Measurements from ENCODE around the gene PTX4. TPM values are rescaled to one million over a fixed set of nuclear protein-coding genes. Genes with fewer than 3 reads are reported as not detected.
A peak's percentile ranks its signal among the peaks of the same experiment; 100 is the strongest.

Gene PTX4
- total RNA-seq: not detected
- not detected for polyA plus RNA-seq (ENCODE audit: insufficient read depth, low read depth, low replicate concordance)
- long read RNA-seq, donor 1: 0 reads
- long read RNA-seq, donor 2: 0 reads
- long read RNA-seq, donor 3: 0 reads
- long read RNA-seq, donor 4: 0 reads
- long read RNA-seq, donor 5: 0 reads
- long read RNA-seq, donor 6: 0 reads
- long read RNA-seq, donor 7: 0 reads
- long read RNA-seq, donor 8: 0 reads
- long read RNA-seq, donor 9: 0 reads
- long read RNA-seq, donor 10: 0 reads

GRCh38 chr16:1488619-1489018, at the start of gene PTX4:
Gene PTX4 (minus strand): TSS chr16:1488944. CDS start chr16:1488909, 35 bp downstream.
- no peak for TF ChIP-seq CTCF (IDR thresholded peaks at IDR 0.05; ENCODE audit: borderline replicate concordance, extremely low read depth, insufficient read depth)
- Histone ChIP-seq H3K27ac (ENCODE audit: low read depth in 2 of 2, low read length in 2 of 2) (no peak within 1 kb of the TSS), H3K4me3 (ENCODE audit: low read length in 3 of 3) (no peak within 1 kb of the TSS), H3K9me3 (ENCODE audit: control insufficient read depth in 2 of 3, insufficient read depth in 1 of 3, low read length in 3 of 3) (no peaks in the 10 kb centered on the region), H3K36me3 (ENCODE audit: control insufficient read depth in 2 of 3, insufficient read depth in 3 of 3, low read length in 3 of 3) (no peaks in the 10 kb centered on the region), H3K9ac (ENCODE audit: low read length in 3 of 3) (no peak within 1 kb of the TSS), H3K4me1 (ENCODE audit: control insufficient read depth in 2 of 3, insufficient read depth in 2 of 3, low read depth in 1 of 3, low read length in 3 of 3) (peaks cover 0 to 7% (median 3%) of the 10 kb centered on the region in 3 donors), H3K27me3 (ENCODE audit: control insufficient read depth, insufficient read depth, low read length) (no peaks in the 10 kb centered on the region)
- intact Hi-C loops (cut with DNase I): no loop called here
- DNase-seq (no peak), FAIRE-seq (no peak)

- Histone ChIP-seq H3K4me3 (ENCODE audit: low read length in 3 of 3) (peak overlapping the region in 2 of 3 donors; percentile 75 to 81), H3K27me3 (ENCODE audit: control insufficient read depth, insufficient read depth, low read length) (no peaks in the 10 kb centered on the region), H3K9ac (ENCODE audit: low read length in 3 of 3) (no peak overlapping the region), H3K9me3 (ENCODE audit: control insufficient read depth in 2 of 3, insufficient read depth in 1 of 3, low read length in 3 of 3) (no peaks in the 10 kb centered on the region), H3K36me3 (ENCODE audit: control insufficient read depth in 2 of 3, insufficient read depth in 3 of 3, low read length in 3 of 3) (peaks cover 0 to 24% (median 0%) of the 10 kb centered on the region in 3 donors), H3K4me1 (ENCODE audit: control insufficient read depth in 2 of 3, insufficient read depth in 2 of 3, low read depth in 1 of 3, low read length in 3 of 3) (peaks cover 0 to 37% (median 0%) of the 10 kb centered on the region in 3 donors), H3K27ac (ENCODE audit: low read depth in 2 of 2, low read length in 2 of 2) (no peak overlapping the region)
- intact Hi-C loops (cut with DNase I): no loop called here
- peak in 1 of 5 donors; percentile 67 for DNase-seq
- no peak for FAIRE-seq
- no peak for TF ChIP-seq CTCF (IDR thresholded peaks at IDR 0.05; ENCODE audit: borderline replicate concordance, extremely low read depth, insufficient read depth)
Measured at GRCh38 chr16:1537763-1538289, 49.1 kb upstream of the PTX4 start.

GRCh38 chr16:1537138-1537577, 48.4 kb upstream of the PTX4 start:
- Histone ChIP-seq H3K27ac (ENCODE audit: low read depth in 2 of 2, low read length in 2 of 2) (no peak overlapping the region), H3K4me3 (ENCODE audit: low read length in 3 of 3) (peak overlapping the region in 2 of 3 donors; percentile 75 to 81), H3K4me1 (ENCODE audit: control insufficient read depth in 2 of 3, insufficient read depth in 2 of 3, low read depth in 1 of 3, low read length in 3 of 3) (peaks cover 0 to 30% (median 0%) of the 10 kb centered on the region in 3 donors), H3K36me3 (ENCODE audit: control insufficient read depth in 2 of 3, insufficient read depth in 3 of 3, low read length in 3 of 3) (peaks cover 0 to 21% (median 0%) of the 10 kb centered on the region in 3 donors), H3K9ac (ENCODE audit: low read length in 3 of 3) (no peak overlapping the region), H3K9me3 (ENCODE audit: control insufficient read depth in 2 of 3, insufficient read depth in 1 of 3, low read length in 3 of 3) (no peaks in the 10 kb centered on the region), H3K27me3 (ENCODE audit: control insufficient read depth, insufficient read depth, low read length) (no peaks in the 10 kb centered on the region)
- FAIRE-seq (no peak), DNase-seq (peak in 1 of 5 donors; percentile 75)
- intact Hi-C loops (cut with DNase I): no loop called here
- TF ChIP-seq CTCF (IDR thresholded peaks at IDR 0.05; ENCODE audit: borderline replicate concordance, extremely low read depth, insufficient read depth): no peak

Data from kidney (tissue), 22 donors.